Urothelium cell line (cell line): ENCODE data around the gene TMEM202.
A peak's percentile ranks its signal among the peaks of the same experiment; 100 is the strongest.
"Not testable (repeated sequence)": the region's sequence is repeated elsewhere in the genome, so short reads cannot be mapped to it uniquely, and the experiment has no call there.

Source experiments
- DNase-seq: peaks from one replicate; pipeline ENCODE4 v3.0.0; 2011; ENCODE audit warnings: low spot score, mixed read lengths
- FAIRE-seq: peaks from 2 replicates; lab custom pipeline; 2011; peaks lifted over from hg19 to GRCh38; lab: Jason Lieb, UNC

TMEM202 gene, protein sequence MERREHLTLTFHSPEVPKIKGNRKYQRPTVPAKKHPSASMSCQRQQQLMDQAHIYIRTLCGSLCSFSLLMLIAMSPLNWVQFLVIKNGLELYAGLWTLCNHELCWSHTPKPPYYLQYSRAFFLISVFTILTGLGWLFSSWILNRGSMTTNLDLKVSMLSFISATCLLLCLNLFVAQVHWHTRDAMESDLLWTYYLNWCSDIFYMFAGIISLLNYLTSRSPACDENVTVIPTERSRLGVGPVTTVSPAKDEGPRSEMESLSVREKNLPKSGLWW

DNA sequence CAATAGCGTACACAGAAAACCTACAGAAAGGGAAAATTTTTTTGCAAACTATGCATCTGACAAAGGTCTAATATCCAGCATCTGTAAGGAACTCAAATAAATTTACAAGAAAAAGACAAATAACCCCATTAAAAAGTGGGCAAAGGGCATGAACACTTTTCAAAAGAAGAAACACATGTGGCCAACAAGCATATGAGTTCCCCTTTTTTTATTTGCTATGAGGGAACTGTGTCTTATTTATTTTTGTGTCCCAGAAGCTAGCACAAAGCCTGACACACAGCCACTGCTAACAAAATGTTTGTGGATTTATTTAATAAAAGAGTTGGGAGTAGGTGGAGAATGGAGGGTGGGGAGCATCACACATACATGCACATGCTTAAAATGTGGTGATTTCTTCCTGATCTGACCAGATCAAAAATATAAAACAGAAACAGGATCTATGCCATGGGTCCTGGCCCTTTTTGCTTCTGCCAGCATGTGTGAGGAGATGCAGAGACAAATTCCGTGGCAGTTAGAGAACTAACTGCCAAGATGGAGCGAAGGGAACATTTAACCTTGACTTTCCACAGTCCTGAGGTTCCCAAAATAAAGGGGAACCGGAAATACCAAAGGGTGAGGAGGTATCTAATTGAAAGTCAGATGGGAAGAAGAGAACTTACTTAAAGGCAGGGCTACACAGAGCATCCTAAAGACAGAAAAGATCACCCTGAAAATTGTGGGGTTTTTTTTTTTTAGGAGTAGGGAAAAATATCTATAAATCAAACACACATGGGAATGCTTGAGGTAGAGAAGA is at the start of gene TMEM202:
Gene TMEM202 (plus strand): TSS at position 510 of the 793 bp plus-strand sequence. CDS start 22 bp downstream, at position 532.
- FAIRE-seq (no peak), DNase-seq (no peak)

DNA sequence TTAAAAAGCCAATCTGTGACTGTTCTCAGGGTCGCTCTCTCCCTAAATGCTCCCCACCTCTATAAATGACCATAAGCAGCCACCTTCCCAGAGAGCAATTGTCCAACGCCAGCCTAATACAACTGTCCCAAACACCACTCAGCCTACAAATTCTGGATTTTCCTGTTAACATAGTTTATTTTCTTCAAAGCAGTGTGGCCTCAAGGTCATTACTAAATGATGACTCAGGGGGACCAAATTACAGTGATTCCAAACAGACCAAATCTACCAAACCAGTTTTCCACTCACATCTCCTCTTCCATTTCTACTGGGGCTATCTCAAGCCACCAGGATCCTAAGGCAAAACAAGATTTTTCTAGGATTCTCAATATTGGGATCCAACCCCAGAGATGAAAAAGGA is 44.8 kb upstream of the TMEM202 start:
- DNase-seq (no peak), FAIRE-seq (no peak)

DNA sequence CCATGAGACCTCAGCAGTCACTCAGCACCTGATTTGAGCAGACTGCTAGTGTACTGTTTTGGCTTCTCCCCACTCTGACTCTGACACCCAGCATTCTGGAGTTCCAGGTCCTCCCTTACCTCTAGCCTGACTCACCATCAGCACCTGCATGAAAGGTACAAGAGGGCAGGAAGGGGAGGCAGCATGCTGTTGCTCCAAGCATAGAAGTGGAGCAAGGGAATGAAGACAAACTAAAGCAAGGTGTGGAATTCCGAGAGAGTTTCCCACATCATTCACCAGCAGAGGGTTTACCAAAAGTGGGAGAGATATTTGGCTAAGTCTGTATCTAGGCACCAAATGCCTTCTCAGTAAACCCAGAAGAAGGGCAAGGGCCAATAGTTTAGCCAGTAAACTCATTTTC is 43.6 kb upstream of the TMEM202 start:
- FAIRE-seq (no peak), DNase-seq (no peak)

DNA sequence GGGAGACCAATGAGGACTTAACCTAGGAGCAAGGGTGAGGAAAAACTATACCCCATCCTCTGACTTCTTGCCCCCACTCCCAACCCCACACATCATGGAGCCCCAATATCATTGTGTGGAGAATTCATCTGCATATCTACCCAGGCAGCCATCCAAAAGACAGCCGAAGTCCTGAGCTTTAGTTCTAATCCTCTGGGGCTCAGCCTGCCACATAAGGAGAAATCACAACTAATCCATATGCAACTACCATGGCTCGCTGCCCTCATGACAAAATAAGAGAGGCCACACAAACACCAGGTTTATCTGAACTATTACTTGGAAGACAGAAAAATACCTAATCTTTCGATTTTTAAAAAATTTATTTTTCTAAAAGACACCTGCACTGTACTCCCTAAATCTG is 40.0 kb upstream of the TMEM202 start:
- FAIRE-seq (no peak), DNase-seq (no peak)

DNA sequence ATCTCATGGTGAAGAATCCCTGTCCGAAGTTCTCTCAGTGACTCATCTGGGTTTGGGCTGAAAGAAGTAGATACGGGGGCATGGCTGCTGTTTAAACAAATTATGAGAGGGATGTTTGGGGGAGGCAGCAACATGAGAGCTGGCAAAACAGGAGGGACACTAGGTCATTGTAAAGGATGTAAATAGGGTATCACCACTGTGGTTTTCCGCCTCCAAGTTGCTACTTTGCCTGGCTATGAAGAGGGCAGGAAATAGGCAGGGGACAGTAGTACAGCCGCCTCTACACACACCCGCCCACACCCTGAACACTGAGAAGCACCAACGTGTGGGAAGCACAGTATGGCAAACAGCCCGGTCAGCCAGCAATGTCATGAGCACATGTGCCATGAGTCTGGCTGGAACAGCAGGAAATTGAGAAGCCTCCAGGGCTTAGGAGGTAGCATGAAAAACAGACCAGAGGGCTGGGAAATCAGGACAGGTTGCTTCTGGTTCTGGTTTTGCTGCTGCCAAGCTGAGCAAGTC is 39.4 kb upstream of the TMEM202 start:
- FAIRE-seq: no peak

DNA sequence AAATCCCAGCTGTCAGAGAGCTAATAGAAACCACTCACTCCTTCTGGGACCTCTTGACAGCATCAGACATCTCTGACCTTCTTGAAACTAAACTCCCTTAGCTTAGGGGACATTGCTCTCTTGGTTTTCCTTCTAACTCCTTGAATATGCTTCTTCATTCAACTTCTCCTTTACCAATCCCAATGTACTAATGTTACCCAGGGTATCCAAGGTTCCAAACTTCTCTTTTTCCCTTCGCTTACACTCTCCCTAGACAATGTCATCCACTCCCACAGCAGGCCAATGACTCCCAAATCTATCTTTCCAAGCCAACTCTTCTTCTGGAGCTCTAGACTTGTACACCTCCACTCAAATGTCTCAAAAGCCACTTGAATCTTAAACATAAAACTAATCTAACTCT is 36.9 kb upstream of the TMEM202 start:
- FAIRE-seq: no peak

More for the DNA sequence above, 39.4 kb upstream of the TMEM202 start:
- DNase-seq: peak; percentile 48

DNA sequence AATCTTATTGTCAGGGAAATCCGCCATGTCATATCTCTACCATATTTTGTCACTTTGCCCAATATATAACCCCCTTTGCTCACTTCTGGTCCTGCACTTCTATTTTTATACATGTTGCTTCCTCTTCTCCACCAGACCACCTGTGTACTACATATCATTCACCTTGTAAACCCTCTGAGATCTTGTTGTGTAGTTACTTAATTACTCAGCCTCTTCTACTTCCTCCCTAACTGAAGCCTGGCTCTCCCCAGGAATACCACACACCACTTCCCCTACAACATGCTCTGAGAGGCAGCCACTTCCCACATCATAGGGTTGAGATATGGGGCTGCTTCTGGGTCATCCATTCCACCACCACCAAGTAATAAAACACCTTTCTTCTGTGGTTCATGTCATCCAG is 32.3 kb upstream of the TMEM202 start:
- FAIRE-seq (no peak), DNase-seq (no peak)

More for the DNA sequence above, 36.9 kb upstream of the TMEM202 start:
- no peak for DNase-seq

DNA sequence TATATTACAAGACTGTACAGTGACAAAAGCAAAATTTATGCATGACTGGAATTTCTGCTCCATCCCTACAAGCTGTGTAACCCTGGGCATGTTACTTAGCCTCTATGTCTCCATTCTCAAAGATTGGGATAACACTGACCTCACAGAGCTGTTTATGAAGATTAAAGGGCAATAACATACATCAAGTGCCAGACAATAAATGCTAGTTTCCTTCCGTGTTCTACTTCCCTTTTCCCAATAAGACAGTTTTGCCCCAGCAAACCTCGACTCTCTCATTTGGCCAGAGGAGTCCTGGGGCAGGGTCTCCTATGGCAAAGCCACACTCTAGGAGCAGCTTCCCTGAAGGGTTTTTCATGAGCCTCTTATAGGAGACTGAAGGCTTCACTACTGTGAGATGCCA is 29.8 kb upstream of the TMEM202 start:
- FAIRE-seq (no peak), DNase-seq (no peak)

DNA sequence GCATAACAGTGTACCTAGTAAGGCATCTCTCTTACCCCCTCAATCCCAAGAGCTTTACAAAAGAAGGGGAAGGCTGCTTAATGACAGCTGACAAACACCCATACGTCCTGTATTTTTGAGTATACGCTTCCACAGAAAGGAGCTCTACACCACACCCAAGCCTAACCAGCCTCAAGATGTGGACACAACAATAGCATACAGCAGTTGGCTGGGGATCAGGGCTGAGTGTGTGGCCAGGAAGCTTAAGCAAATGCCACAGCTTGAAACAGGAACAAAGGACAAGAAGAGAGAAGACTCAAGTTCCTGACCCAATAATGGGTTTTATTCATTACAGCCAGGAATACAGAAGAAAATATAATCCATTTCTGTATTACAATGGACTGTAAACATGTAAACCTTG is 29.2 kb upstream of the TMEM202 start:
- DNase-seq (no peak), FAIRE-seq (no peak)

DNA sequence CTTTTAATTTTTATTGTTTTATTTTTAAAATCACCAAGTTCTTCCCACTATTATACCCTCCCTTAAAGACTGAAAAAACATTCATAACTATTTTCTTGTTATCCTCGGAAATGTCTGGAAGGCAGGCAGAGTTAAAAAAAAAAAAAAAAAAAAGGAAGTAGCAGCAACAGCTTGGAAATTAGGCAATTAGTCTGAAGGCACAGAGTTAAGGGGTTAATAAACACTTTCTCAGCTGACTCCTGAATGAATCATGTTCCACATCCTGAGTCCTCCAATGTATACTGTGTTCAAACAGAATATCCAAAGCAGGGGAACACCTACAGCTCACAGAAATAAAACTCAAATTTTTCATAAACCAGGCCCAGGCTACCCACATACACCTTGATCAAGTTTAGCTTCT is 28.1 kb upstream of the TMEM202 start:
- FAIRE-seq (no peak), DNase-seq (no peak)

DNA sequence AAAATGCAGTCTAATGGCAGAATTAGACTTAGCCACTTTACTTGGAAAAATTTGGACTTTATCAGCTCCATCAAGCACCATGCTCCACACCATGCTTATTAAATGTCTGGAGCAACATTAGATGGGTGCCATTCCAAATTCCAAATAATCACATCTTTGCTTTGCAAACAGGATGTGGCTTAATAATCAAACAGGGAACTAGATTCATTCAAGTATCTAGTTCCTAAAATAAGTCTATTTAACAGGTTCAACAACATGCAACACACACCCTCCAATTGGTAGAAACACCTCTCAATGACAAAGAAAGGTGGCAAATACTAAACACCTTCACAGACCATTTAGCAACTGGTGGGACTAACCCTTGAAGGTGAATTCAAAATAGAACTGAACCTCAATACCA is 25.7 kb upstream of the TMEM202 start:
- DNase-seq (no peak), FAIRE-seq (no peak)

DNA sequence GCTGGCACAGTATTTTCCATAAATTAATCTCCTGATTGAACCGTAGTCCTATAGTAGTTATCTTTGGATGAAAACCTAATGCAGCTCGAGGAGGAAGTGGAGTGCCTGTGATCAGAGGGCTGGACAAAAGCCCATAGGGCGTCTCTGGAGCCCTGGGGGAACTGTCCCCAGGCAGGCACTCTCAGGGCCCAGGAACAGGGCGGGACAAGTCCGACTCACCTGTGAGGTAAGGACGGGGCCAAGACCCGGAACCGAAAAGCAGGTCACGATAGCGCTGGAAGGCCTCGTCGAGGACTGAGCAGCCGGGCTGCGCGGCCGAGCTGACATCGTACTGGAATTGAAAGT is 22.6 kb upstream of the TMEM202 start:
- no peak for FAIRE-seq
- peak; percentile 35 for DNase-seq

DNA sequence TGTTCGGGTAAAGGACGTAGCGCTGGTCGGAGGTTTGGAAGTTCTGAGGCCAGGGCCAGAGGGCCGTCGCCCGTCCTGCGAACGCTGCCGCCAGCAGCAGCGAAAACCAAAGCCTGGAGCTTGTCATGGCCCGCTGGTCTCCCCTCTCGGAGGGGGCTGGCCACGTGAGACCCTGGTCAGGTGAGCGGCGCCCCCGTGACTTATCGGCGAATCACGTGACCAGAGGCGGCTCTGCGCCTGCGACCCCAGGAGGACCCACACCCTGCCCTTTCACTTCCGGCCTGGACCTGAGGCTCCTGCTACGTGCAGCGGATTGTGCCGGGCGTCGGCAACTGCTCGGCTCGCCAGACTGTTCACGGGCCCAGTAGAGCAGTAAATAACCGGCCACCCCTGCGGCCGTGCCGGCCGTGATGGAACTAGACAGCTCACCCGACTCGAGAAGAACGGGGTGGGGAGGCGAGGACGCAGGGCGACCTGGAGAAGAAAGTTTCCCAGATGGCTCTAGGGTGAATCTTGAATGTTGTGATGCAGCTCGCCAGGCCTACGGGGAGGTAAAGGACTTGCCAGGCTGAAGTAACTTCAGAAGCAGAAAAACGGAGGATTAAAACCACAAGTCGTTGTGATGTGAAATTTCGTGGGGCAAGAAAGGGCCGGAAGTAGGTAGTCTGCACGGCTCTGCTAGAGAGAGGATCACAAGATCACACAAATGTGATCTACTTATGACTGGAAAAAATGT is 22.1 kb upstream of the TMEM202 start, which contains the start of gene HEXA:
Gene HEXA (minus strand): TSS at position 169 of the 736 bp plus-strand sequence. CDS start 42 bp downstream, at position 127.
- peak; percentile 48 for FAIRE-seq
- DNase-seq: peak; percentile 97

DNA sequence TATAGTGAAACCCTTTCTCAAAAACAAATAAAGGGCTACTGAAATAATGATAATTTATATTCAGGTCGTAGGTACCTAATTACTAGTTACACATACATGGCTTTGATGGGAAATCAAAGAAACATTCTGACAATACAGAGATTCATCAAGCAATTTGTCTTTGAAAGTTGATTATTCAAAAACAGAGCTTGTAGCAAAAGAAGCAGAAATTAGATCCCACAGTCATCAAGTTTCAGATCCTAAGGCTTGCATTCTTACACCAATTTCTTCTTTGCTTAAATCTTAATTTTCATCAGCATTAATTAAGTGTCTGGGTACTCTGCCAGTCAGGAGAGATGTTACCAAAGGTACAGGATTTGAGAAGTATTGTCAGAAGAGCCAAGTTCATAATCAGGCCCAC is 20.8 kb upstream of the TMEM202 start:
- FAIRE-seq (no peak), DNase-seq (no peak)

DNA sequence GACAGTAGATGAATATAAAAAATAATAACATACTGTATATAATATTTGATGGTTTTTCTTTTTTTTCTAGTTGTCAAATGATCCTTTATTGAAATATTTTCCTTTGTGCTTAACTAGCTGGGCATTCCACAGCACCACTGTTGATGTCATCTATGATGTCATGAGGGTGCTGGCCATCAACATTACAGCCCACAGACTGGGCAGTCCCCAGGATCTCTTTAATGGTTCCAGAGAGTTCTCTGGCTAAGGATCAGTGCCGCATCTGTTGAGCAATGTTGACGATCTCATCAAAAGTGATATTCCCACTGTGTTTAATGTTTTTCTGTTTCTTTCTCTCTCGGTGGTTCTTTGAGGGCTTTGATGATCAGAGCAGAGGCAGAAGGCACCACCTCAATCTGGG is 19.0 kb upstream of the TMEM202 start:
- not testable (repeated sequence) for DNase-seq, FAIRE-seq

DNA sequence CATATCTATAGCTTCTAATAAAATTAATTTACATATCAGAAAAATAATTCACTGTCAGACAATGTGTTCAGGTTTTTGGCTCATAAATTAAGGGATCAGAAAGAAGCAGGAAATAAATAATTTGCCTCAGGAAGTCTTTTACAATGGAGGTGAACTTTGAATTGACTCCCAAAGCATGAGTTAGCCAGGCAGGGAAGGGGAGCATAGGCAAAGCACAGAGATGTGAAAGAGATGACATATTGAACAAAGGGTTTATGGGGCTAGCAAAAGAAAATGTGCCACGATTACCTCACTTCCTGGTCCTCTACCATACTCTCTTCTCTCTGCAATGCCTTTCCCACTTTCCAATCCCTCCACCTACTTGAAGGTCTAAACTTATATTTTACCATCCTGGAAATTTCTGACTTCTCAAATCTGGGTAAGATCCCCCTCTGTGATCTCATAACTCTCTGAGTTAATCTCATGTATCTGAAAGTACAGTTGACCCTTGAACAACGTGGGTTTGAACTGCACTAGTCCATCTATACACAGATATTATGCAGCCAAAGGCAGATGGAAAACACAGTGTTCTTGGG is 18.2 kb upstream of the TMEM202 start:
- no peak for DNase-seq
- FAIRE-seq: no peak

DNA sequence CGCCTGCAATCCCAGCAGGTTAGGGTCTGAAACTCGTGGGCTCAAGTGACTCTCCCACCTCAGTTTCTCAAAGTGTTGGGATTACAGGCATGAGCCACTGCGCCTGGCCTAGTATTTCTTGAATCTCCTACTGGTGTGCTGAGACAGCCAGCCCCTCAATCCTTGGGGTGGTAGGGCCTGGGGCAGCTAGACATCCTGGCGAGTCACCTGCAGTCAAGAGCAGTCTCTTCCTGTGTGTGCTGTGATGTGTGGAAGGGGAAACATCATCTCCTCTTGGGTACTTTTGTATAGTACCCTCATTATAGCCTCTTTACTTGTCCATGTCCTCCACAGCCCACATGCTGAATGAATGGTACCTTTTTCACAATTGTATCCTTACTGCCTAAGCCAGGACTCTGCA is 17.4 kb upstream of the TMEM202 start:
- DNase-seq (no peak), FAIRE-seq (no peak)

DNA sequence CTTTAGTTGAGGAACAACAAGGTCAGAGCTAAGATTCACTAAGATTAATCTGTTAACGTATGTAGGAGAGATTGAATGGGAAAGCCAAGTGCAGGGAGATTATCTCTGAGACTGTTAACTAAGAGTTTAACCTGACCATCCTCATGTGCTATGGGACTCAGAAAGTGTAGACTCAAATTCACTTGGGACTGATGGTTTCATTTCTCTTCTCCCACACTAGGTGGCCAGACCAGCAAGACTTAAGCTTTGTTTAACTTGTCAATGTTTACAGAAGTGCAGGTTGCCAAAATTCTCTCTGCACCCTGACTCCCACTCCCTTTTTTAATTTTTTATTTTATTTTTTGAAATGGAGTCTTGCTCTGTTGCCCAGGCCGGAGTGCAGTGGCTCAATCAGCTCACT is 16.0 kb upstream of the TMEM202 start:
- FAIRE-seq: no peak

DNA sequence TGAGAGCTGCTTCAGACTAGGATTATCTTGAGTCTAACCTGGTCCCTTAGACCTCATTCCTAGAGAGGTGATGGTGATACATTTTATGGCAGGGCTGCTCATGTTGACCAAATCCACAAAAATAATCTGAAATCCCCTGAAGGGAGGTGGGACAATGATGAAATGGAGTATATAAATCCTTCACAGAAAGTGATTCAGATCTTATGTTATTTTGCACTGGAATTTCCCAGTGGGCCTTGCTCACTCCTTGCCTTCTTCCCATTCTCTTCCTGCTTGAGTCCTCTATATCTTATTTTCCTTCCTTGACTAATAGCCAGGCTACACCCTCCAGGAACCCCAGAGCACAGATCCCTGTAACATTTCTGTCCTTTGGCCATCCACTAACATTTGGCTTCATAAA is 10.4 kb upstream of the TMEM202 start:
- DNase-seq (no peak), FAIRE-seq (no peak)

More for the DNA sequence above, 16.0 kb upstream of the TMEM202 start:
- DNase-seq: no peak

DNA sequence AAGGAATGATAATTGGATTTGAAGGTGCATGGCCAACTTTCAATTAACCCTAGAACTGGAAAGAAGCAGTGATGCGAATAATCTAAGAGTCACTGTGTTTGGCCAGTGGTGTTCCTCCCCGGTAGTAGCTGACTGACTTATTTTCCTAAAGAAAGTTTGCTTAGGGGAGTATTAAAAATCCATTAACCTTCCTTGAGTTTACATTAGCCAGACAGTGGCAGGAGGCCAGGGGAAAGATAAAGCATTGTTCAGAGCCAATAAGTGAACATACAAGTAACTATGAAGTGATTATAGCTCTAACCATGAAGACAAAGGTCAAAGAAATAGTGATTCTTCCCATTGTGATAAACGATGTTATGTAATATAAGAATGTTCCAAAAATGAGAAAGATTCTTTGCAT is 8.9 kb upstream of the TMEM202 start:
- FAIRE-seq (no peak), DNase-seq (no peak)

DNA sequence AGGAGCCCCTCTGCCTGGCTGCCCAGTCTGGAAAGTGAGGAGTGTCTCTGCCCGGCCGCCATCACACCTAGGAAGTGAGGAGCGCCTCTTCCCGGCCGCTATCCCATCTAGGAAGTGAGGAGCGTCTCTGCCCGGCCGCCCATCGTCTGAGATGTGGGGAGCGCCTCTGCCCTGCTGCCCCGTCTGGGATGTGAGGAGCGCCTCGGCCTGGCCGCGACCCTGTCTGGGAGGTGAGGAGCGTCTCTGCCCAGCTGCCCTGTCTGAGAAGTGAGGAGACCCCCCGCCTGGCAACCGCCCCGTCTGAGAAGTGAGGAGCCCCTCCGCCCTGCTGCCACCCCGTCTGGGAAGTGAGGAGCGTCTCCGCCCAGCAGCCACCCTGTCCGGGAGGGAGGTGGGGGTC is 1.8 kb upstream of the TMEM202 start:
- DNase-seq, FAIRE-seq: not testable (repeated sequence)
